Esophagus muscularis mucosa (tissue), 4 donors: ENCODE measurements around the gene NMT2. TPM values are rescaled to one million over a fixed set of nuclear protein-coding genes. Genes with fewer than 3 reads are reported as not detected.

ENCODE experiments used
- DNase-seq: peaks from one replicate; pipeline ENCODE4 v3.0.0-alpha.2; 2017; ENCODE audit errors: extremely low spot score
- H3K27ac ChIP-seq, 4 donors: fragments of 200-600 bp; sonication (generic); replicated peaks in 1 of 4; 1 replicate in 3 of 4; 2 replicates in 1 of 4; pipeline ENCODE4 v1.5.1; 2016 to 2019; ENCODE audit warnings: mild to moderate bottlenecking in 1 of 4
- H3K27me3 ChIP-seq, 4 donors: fragments of 200-600 bp; sonication (generic); one replicate each; pipeline versions ENCODE4 v1.5.1 to v1.6.0; 2016 to 2019
- H3K36me3 ChIP-seq, 4 donors: fragments of 200-600 bp; sonication (generic); one replicate each; pipeline ENCODE4 v1.5.1; 2016 to 2019
- H3K4me1 ChIP-seq, 4 donors: fragments of 200-600 bp; sonication (generic); one replicate each; pipeline ENCODE4 v1.5.1; 2016 to 2019
- H3K4me3 ChIP-seq, 4 donors: fragments of 200-600 bp; sonication (generic); 1 replicate in 2 of 4; 2 replicates in 2 of 4; pipeline ENCODE4 v1.5.1; 2016 to 2019; ENCODE audit warnings: mild to moderate bottlenecking in 4 of 4, moderate library complexity in 1 of 4
- H3K9me3 ChIP-seq, 4 donors: fragments of 200-600 bp; sonication (generic); 1 replicate in 3 of 4; 2 replicates in 1 of 4; pipeline ENCODE4 v1.5.1; 2016 to 2019
- CTCF ChIP-seq, 3 experiments: fragments of 200-600 bp in 2 of 3; fragments of 450-650 bp in 1 of 3; sonication (generic) in 2 of 3; IDR thresholded peaks; one replicate each; pipeline ENCODE4 v1.5.1; 2017 to 2019; ENCODE audit warnings: antibody characterized with exemption in 3 of 3, mild to moderate bottlenecking in 2 of 3, moderate library complexity in 1 of 3
- EP300 ChIP-seq: sonication (generic); formaldehyde crosslinking; IDR thresholded peaks from one replicate; pipeline ENCODE4 v1.6.1; 2017; ENCODE audit warnings: antibody characterized with exemption
- POLR2A ChIP-seq: fragments of 450-650 bp; IDR thresholded peaks from one replicate; pipeline ENCODE4 v1.6.1; 2017; ENCODE audit warnings: antibody characterized with exemption, moderate library complexity, mild to moderate bottlenecking, low read depth
- POLR2AphosphoS5 ChIP-seq, 2 donors: sonication (generic); formaldehyde crosslinking; IDR thresholded peaks; one replicate each; pipeline ENCODE4 v1.6.1; 2017; ENCODE audit warnings: antibody characterized with exemption in 2 of 2
- WGBS: methylation state at CpG from one replicate; pipeline ENCODE4 v1.1.5; 2018; 5-methylcytosine and 5-hydroxymethylcytosine counted together
- intact Hi-C: fragments of 100-400 bp; cut with DNase I; formaldehyde crosslinking; loops from one replicate; pipeline ENCODE4 v1.15.1; 2023
- small RNA-seq, 3 donors: library from RNA; depleted of rRNA; stranded (forward); fragments of <200 nt; gene quantifications; one replicate each; pipeline ENCODE3, GENCODE V24; 2016
- total RNA-seq, 4 donors: library from RNA; depleted of rRNA; stranded (reverse); fragments of >200 nt; gene quantifications; one replicate each; pipeline versions ENCODE4 v1.1.0 to v1.2.1, GENCODE V29; 2016

Gene NMT2
- total RNA-seq, 4 donors from 2014 or later: 14.1 to 23.2 (median 16.0) TPM

GRCh38 chr10:15060638-15061037 lies 107.9 kb downstream of the NMT2 start:
- H3K36me3 ChIP-seq: no peaks in the 10 kb centered on the region
- no peak overlapping the region for H3K4me3 ChIP-seq
- H3K27me3 ChIP-seq: no peaks in the 10 kb centered on the region
- H3K4me1 ChIP-seq: no peaks in the 10 kb centered on the region
- H3K9me3 ChIP-seq: peaks cover 0 to 28% (median 17%) of the 10 kb centered on the region in 4 donors
- no peak for TF ChIP-seq POLR2A
- TF ChIP-seq CTCF (IDR thresholded peaks at IDR 0.05): no peak
- TF ChIP-seq POLR2AphosphoS5 (IDR thresholded peaks at IDR 0.05): no peak
- no peak for TF ChIP-seq EP300
- DNase-seq: no peak
- WGBS: 82% methylated on average over 2 of the region's 2 CpGs
- no peak overlapping the region for H3K27ac ChIP-seq
- intact Hi-C loops: no loop called here

GRCh38 chr10:15059914-15060313 lies 108.6 kb downstream of the NMT2 start:
- Histone ChIP-seq H3K27me3 (no peaks in the 10 kb centered on the region), H3K4me1 (no peaks in the 10 kb centered on the region), H3K36me3 (no peaks in the 10 kb centered on the region), H3K27ac (no peak overlapping the region), H3K9me3 (peaks cover 0 to 23% (median 11%) of the 10 kb centered on the region in 4 donors), H3K4me3 (no peak overlapping the region)
- intact Hi-C loops: no loop called here
- TF ChIP-seq CTCF (IDR thresholded peaks at IDR 0.05): no peak
- TF ChIP-seq EP300: no peak
- TF ChIP-seq POLR2AphosphoS5 (IDR thresholded peaks at IDR 0.05): no peak
- no peak for TF ChIP-seq POLR2A
- 83% methylated on average over 4 of the region's 4 CpGs for WGBS
- no peak for DNase-seq

- no peaks in the 10 kb centered on the region for H3K4me1 ChIP-seq
- TF ChIP-seq POLR2A (no peak), CTCF (IDR thresholded peaks at IDR 0.05) (no peak), EP300 (no peak), POLR2AphosphoS5 (IDR thresholded peaks at IDR 0.05) (no peak)
- no peak for DNase-seq
- H3K4me3 ChIP-seq: no peak overlapping the region
- no peaks in the 10 kb centered on the region for H3K36me3 ChIP-seq
- intact Hi-C loops: no loop called here
- H3K27ac ChIP-seq: no peak overlapping the region
- 48% methylated on average over 1 of the region's 1 CpG for WGBS
- peaks cover 0 to 24% (median 10%) of the 10 kb centered on the region in 4 donors for H3K9me3 ChIP-seq
- H3K27me3 ChIP-seq: no peaks in the 10 kb centered on the region
These were observed 109.8 kb downstream of the NMT2 start for GRCh38 chr10:15058689-15059088.

Small RNAs within 50 kb of the gene (small RNA-seq; reads per million reads assigned to genes)
- gene AL590365.1: 0 reads per million in 3 donors

Other genes starting within 250 kb of the NMT2 start
- 10 to 100 TPM in 2 of 4 donors, 1 to 10 TPM in 2; 6.6 to 12.8 (median 10.6) TPM for gene DCLRE1C, start 214.6 kb downstream of the NMT2 start, total RNA-seq
- not detected for gene MEIG1, start 209.3 kb downstream of the NMT2 start, total RNA-seq
- 10 to 100 TPM in 1 of 4 donors, 1 to 10 TPM in 3; 2.6 to 15.2 (median 3.7) TPM for gene OLAH, start 124.8 kb downstream of the NMT2 start, total RNA-seq
- 1 to 10 TPM in 1 of 4 donors, under 1 TPM in 1, not detected in 2; 0.63 to 2.2 TPM for gene ACBD7, start 79.9 kb downstream of the NMT2 start, total RNA-seq
- gene RPP38, start 71.3 kb downstream of the NMT2 start, total RNA-seq: 10 to 100 TPM in 2 of 4 donors, 1 to 10 TPM in 2; 9.1 to 16.2 (median 10.9) TPM
- 10 to 100 TPM in 3 of 4 donors, 1 to 10 TPM in 1; 7.1 to 15.0 (median 12.6) TPM for gene FAM171A1, start 202.6 kb upstream of the NMT2 start, total RNA-seq